Stimulated activated CD4-positive, alpha-beta T cell treated with anti-CD3 and anti-CD28 coated beads, Interleukin-12 subunit alpha, Interleukin-12 subunit beta, amount 100 ng/mL, for 4 hours (primary cell): ENCODE results near the gene CHERP.

ENCODE experiments used
- DNase-seq: peaks from one replicate; pipeline ENCODE4 v3.0.0-alpha.2; 2020

Gene CHERP

GRCh38 chr19:16470541-16470910 lies 71.7 kb downstream of the CHERP start:
- no peak for DNase-seq
